GM12872 (cell line): ENCODE results near the gene SULT4A1.
A peak's percentile ranks its signal among the peaks of the same experiment; 100 is the strongest.

Experiments
- CTCF ChIP-seq: IDR thresholded peaks from 3 replicates; pipeline ENCODE4 v1.5.1; 2011; ENCODE audit warnings: low read depth, mild to moderate bottlenecking, low read length, moderate library complexity; ENCODE audit not compliant: insufficient read depth

Gene SULT4A1

GRCh38 chr22:43827003-43827735 lies 35.1 kb downstream of the SULT4A1 start:
- TF ChIP-seq CTCF = no peak

GRCh38 chr22:43826142-43827002 lies 35.9 kb downstream of the SULT4A1 start:
- TF ChIP-seq CTCF = peak; percentile 45

GRCh38 chr22:43825651-43826050 lies 36.7 kb downstream of the SULT4A1 start:
- TF ChIP-seq CTCF = no peak

GRCh38 chr22:43824724-43825420 lies 37.4 kb downstream of the SULT4A1 start:
- no peak for TF ChIP-seq CTCF

GRCh38 chr22:43823911-43824665 lies 38.2 kb downstream of the SULT4A1 start:
- TF ChIP-seq CTCF = no peak

- TF ChIP-seq CTCF = no peak
Observed at GRCh38 chr22:43823353-43823908, 38.9 kb downstream of the SULT4A1 start.
